ENCODE measurements around the gene GFY.

Gene GFY

DNA sequence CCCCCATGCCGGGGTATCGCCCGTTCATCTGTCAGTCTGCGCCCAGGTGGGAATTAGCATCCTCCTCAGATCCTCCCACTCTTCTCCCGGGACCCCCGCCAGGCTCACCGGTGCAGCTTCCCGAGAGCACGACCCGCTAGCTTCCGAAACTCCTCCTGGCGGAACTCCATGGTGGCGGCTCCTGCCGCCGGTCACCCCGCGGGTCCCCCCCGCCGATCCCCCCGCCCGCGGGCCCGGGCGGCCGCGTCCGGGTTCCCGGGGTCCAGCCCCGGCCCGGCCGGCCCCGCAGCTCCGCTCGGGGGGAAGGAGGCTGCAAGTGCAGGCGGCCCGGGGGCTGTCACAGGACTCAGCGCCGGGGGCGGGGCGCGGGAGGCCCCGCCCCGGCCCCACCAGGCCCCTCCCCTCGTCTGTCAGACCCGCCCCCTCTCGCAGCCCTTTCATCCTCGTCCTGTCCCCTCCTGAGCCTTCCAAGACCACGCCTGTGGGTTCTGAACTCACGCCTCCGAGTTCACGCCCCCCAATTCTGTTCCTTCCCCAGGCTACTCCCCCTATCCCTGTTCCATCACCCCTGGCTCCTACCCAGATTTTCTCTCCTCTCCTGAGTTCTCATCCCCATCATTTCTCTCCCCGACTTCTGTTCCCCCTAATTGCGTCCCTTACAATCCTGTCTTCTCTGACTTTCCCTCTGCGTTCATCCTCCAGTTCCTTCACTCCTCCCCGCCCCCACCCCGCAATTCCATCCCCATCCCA, 16.2 kb downstream of the GFY start, which contains the start of gene SLC17A7:
Gene SLC17A7 (minus strand): TSS at position 318 of the 750 bp plus-strand sequence. CDS start 148 bp downstream, at position 170.
- TF ChIP-seq ZFP30 (CRISPR knock-in tag; IDR thresholded peaks at IDR 0.05) (no peak), ARNTL (CRISPR knock-in tag; IDR thresholded peaks at IDR 0.05; ENCODE audit: borderline replicate concordance, low read depth) (no peak), ZNF70 (CRISPR knock-in tag; IDR thresholded peaks at IDR 0.05) (no peak), OSR1 (CRISPR knock-in tag; IDR thresholded peaks at IDR 0.05) (no peak), ZC3H10 (CRISPR knock-in tag; IDR thresholded peaks at IDR 0.05) (no peak), SNAI2 (CRISPR knock-in tag; IDR thresholded peaks at IDR 0.05) (no peak), PPARA (CRISPR knock-in tag; IDR thresholded peaks at IDR 0.05; ENCODE audit: borderline replicate concordance) (no peak), GLIS3 (CRISPR knock-in tag; IDR thresholded peaks at IDR 0.05) (no peak)
- TF ChIP-seq, protein P1, sequence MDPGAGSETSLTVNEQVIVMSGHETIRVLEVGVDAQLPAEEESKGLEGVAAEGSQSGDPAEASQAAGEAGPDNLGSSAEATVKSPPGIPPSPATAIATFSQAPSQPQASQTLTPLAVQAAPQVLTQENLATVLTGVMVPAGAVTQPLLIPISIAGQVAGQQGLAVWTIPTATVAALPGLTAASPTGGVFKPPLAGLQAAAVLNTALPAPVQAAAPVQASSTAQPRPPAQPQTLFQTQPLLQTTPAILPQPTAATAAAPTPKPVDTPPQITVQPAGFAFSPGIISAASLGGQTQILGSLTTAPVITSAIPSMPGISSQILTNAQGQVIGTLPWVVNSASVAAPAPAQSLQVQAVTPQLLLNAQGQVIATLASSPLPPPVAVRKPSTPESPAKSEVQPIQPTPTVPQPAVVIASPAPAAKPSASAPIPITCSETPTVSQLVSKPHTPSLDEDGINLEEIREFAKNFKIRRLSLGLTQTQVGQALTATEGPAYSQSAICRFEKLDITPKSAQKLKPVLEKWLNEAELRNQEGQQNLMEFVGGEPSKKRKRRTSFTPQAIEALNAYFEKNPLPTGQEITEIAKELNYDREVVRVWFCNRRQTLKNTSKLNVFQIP (CRISPR knock-in tag; IDR thresholded peaks at IDR 0.05; ENCODE audit: borderline replicate concordance, low read depth): no peak
- TF ChIP-seq, protein P2, sequence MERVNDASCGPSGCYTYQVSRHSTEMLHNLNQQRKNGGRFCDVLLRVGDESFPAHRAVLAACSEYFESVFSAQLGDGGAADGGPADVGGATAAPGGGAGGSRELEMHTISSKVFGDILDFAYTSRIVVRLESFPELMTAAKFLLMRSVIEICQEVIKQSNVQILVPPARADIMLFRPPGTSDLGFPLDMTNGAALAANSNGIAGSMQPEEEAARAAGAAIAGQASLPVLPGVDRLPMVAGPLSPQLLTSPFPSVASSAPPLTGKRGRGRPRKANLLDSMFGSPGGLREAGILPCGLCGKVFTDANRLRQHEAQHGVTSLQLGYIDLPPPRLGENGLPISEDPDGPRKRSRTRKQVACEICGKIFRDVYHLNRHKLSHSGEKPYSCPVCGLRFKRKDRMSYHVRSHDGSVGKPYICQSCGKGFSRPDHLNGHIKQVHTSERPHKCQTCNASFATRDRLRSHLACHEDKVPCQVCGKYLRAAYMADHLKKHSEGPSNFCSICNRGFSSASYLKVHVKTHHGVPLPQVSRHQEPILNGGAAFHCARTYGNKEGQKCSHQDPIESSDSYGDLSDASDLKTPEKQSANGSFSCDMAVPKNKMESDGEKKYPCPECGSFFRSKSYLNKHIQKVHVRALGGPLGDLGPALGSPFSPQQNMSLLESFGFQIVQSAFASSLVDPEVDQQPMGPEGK (CRISPR knock-in tag; IDR thresholded peaks at IDR 0.05; ENCODE audit: borderline replicate concordance): no peak
- TF ChIP-seq, protein P3, sequence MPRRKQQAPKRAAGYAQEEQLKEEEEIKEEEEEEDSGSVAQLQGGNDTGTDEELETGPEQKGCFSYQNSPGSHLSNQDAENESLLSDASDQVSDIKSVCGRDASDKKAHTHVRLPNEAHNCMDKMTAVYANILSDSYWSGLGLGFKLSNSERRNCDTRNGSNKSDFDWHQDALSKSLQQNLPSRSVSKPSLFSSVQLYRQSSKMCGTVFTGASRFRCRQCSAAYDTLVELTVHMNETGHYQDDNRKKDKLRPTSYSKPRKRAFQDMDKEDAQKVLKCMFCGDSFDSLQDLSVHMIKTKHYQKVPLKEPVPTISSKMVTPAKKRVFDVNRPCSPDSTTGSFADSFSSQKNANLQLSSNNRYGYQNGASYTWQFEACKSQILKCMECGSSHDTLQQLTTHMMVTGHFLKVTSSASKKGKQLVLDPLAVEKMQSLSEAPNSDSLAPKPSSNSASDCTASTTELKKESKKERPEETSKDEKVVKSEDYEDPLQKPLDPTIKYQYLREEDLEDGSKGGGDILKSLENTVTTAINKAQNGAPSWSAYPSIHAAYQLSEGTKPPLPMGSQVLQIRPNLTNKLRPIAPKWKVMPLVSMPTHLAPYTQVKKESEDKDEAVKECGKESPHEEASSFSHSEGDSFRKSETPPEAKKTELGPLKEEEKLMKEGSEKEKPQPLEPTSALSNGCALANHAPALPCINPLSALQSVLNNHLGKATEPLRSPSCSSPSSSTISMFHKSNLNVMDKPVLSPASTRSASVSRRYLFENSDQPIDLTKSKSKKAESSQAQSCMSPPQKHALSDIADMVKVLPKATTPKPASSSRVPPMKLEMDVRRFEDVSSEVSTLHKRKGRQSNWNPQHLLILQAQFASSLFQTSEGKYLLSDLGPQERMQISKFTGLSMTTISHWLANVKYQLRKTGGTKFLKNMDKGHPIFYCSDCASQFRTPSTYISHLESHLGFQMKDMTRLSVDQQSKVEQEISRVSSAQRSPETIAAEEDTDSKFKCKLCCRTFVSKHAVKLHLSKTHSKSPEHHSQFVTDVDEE (CRISPR knock-in tag; IDR thresholded peaks at IDR 0.05): no peak
- TF ChIP-seq, protein P4, sequence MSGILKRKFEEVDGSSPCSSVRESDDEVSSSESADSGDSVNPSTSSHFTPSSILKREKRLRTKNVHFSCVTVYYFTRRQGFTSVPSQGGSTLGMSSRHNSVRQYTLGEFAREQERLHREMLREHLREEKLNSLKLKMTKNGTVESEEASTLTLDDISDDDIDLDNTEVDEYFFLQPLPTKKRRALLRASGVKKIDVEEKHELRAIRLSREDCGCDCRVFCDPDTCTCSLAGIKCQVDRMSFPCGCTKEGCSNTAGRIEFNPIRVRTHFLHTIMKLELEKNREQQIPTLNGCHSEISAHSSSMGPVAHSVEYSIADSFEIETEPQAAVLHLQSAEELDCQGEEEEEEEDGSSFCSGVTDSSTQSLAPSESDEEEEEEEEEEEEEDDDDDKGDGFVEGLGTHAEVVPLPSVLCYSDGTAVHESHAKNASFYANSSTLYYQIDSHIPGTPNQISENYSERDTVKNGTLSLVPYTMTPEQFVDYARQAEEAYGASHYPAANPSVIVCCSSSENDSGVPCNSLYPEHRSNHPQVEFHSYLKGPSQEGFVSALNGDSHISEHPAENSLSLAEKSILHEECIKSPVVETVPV (CRISPR knock-in tag; IDR thresholded peaks at IDR 0.05): no peak
- no peak for ATAC-seq

DNA sequence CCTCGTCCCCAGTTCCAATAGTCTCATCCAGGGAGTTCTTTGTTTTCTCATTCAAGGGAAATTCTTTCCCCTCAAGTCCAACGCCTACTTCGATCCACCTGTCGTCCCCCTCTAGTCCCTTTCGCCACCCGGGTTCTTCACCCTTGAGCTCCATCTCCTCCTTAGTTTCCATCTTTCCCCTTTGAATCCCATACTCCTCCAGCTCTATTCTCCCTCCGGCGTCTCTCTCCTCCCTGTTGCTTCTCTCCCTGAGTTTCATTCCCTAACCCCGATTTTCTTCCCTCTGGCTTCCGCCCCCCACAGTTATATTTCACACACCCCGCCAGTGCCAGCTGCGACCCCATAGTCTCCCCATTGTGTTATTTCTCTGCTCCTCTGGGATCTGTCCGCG, 16.8 kb downstream of the GFY start:
- TF ChIP-seq PPARA (CRISPR knock-in tag; IDR thresholded peaks at IDR 0.05; ENCODE audit: borderline replicate concordance) (no peak), CSDC2 (CRISPR knock-in tag; IDR thresholded peaks at IDR 0.05) (no peak), ZFP30 (CRISPR knock-in tag; IDR thresholded peaks at IDR 0.05) (no peak), TOX (CRISPR knock-in tag; IDR thresholded peaks at IDR 0.05; ENCODE audit: borderline replicate concordance) (no peak), SNAI2 (CRISPR knock-in tag; IDR thresholded peaks at IDR 0.05) (no peak), TCF4 (CRISPR knock-in tag; IDR thresholded peaks at IDR 0.05; ENCODE audit: borderline replicate concordance) (no peak), GLIS3 (CRISPR knock-in tag; IDR thresholded peaks at IDR 0.05) (no peak), OSR1 (CRISPR knock-in tag; IDR thresholded peaks at IDR 0.05) (no peak), ESRRG (CRISPR knock-in tag; IDR thresholded peaks at IDR 0.05) (no peak), BACH2 (CRISPR knock-in tag; IDR thresholded peaks at IDR 0.05; ENCODE audit: borderline replicate concordance) (no peak), ZNF70 (CRISPR knock-in tag; IDR thresholded peaks at IDR 0.05) (no peak), RARB (CRISPR knock-in tag; IDR thresholded peaks at IDR 0.05) (no peak)
- TF ChIP-seq, protein P1 (CRISPR knock-in tag; IDR thresholded peaks at IDR 0.05; ENCODE audit: borderline replicate concordance, low read depth): no peak
- TF ChIP-seq, protein P5, sequence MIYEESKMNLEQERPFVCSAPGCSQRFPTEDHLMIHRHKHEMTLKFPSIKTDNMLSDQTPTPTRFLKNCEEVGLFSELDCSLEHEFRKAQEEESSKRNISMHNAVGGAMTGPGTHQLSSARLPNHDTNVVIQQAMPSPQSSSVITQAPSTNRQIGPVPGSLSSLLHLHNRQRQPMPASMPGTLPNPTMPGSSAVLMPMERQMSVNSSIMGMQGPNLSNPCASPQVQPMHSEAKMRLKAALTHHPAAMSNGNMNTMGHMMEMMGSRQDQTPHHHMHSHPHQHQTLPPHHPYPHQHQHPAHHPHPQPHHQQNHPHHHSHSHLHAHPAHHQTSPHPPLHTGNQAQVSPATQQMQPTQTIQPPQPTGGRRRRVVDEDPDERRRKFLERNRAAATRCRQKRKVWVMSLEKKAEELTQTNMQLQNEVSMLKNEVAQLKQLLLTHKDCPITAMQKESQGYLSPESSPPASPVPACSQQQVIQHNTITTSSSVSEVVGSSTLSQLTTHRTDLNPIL (CRISPR knock-in tag; IDR thresholded peaks at IDR 0.05; ENCODE audit: low read depth): no peak
- TF ChIP-seq, protein P2 (CRISPR knock-in tag; IDR thresholded peaks at IDR 0.05; ENCODE audit: borderline replicate concordance): no peak
- TF ChIP-seq, protein P3 (CRISPR knock-in tag; IDR thresholded peaks at IDR 0.05): no peak
- ATAC-seq: no peak
